ENCODE measurements around the gene MAGOH. TPM values are rescaled to one million over a fixed set of nuclear protein-coding genes. Genes with fewer than 3 reads are reported as not detected.

The MAGOH gene
- total RNA-seq, 1 experiment from 2014 or later, result 77.0 TPM

GRCh38 chr1:53250325-53250724 lies 12.0 kb upstream of the MAGOH start:
- no TSS peak for BruUV-seq (replicated peaks)
- H3K4me3 ChIP-seq (ENCODE audit: low read depth, low read length), result no peak overlapping the region
- H3K9me3 ChIP-seq, result no peaks in the 10 kb centered on the region
- H3K9me3 Mint-ChIP-seq (ENCODE audit: unreplicated experiment), result no peaks in the 10 kb centered on the region
- H3K27me3 Mint-ChIP-seq (ENCODE audit: insufficient read depth, unreplicated experiment), result no peaks in the 10 kb centered on the region
- intact Hi-C loops (cut with micrococcal nuclease; ENCODE audit: unreplicated experiment), result no loop called here
- DNase-seq, result no peak
- H3K27me3 ChIP-seq (replicated peaks; ENCODE audit: control insufficient read depth, insufficient read depth, low read length), result no peaks in the 10 kb centered on the region
- ChIA-PET CTCF (no interaction called here), POLR2A (no interaction called here)
- no peaks in the 10 kb centered on the region for H3K36me3 ChIP-seq (ENCODE audit: control insufficient read depth, insufficient read depth, low read length)
- H3K4me1 Mint-ChIP-seq (ENCODE audit: low read depth, unreplicated experiment), result peaks cover 10% of the 10 kb centered on the region
- H3K4me3 Mint-ChIP-seq (ENCODE audit: unreplicated experiment), result no peak overlapping the region
- H3K4me1 ChIP-seq, result 0 out of 2 replicates have a peak, but pooled peaks cover 3% of the 10 kb centered on the region
- H3K27ac Mint-ChIP-seq (ENCODE audit: unreplicated experiment), result no peak overlapping the region
- TF ChIP-seq, protein P1, sequence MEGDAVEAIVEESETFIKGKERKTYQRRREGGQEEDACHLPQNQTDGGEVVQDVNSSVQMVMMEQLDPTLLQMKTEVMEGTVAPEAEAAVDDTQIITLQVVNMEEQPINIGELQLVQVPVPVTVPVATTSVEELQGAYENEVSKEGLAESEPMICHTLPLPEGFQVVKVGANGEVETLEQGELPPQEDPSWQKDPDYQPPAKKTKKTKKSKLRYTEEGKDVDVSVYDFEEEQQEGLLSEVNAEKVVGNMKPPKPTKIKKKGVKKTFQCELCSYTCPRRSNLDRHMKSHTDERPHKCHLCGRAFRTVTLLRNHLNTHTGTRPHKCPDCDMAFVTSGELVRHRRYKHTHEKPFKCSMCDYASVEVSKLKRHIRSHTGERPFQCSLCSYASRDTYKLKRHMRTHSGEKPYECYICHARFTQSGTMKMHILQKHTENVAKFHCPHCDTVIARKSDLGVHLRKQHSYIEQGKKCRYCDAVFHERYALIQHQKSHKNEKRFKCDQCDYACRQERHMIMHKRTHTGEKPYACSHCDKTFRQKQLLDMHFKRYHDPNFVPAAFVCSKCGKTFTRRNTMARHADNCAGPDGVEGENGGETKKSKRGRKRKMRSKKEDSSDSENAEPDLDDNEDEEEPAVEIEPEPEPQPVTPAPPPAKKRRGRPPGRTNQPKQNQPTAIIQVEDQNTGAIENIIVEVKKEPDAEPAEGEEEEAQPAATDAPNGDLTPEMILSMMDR (IDR thresholded peaks at IDR 0.05; ENCODE audit: insufficient read depth in 1 of 2, low read depth in 1 of 2, low read length in 1 of 2, severe bottlenecking in 1 of 2, unreplicated experiment in 1 of 2), result no peak
- H3K36me3 Mint-ChIP-seq (ENCODE audit: insufficient read depth, unreplicated experiment), result peaks cover 12% of the 10 kb centered on the region

DNA sequence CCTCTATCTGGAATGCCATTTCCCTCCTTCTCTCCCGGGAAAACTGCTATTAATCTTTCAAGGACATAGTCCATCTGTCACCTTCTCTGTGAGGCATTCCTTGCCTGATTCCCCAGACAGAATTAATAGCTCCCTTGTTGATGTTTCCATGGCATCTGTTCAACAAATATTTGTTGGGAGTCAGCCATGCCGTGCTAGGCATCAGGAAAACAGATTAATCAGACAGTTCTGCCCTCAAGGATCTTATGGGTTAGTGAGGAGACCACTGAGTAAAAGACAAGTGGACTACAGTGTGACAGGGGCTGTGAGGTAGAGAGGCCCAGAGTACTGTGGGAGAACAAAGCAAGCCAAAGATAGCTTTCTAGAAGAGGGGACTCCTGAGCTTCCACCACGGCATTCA lies 11.4 kb upstream of the MAGOH start:
- BruUV-seq (replicated peaks), result no TSS peak
- ChIA-PET POLR2A (no interaction called here), CTCF (no interaction called here)
- H3K9me3 ChIP-seq, result no peaks in the 10 kb centered on the region
- 0 out of 2 replicates have a peak, but pooled peaks cover 3% of the 10 kb centered on the region for H3K4me1 ChIP-seq
- H3K9me3 Mint-ChIP-seq (ENCODE audit: unreplicated experiment), result no peaks in the 10 kb centered on the region
- no peaks in the 10 kb centered on the region for H3K27me3 ChIP-seq (replicated peaks; ENCODE audit: control insufficient read depth, insufficient read depth, low read length)
- H3K36me3 Mint-ChIP-seq (ENCODE audit: insufficient read depth, unreplicated experiment), result peaks cover 6% of the 10 kb centered on the region
- TF ChIP-seq, protein P1 (IDR thresholded peaks at IDR 0.05; ENCODE audit: insufficient read depth in 1 of 2, low read depth in 1 of 2, low read length in 1 of 2, severe bottlenecking in 1 of 2, unreplicated experiment in 1 of 2), result no peak
- no peaks in the 10 kb centered on the region for H3K27me3 Mint-ChIP-seq (ENCODE audit: insufficient read depth, unreplicated experiment)
- no peak overlapping the region for H3K4me3 Mint-ChIP-seq (ENCODE audit: unreplicated experiment)
- peaks cover 10% of the 10 kb centered on the region for H3K4me1 Mint-ChIP-seq (ENCODE audit: low read depth, unreplicated experiment)
- no peak for DNase-seq
- intact Hi-C loops (cut with micrococcal nuclease; ENCODE audit: unreplicated experiment), result no loop called here
- no peak overlapping the region for H3K27ac Mint-ChIP-seq (ENCODE audit: unreplicated experiment)
- H3K36me3 ChIP-seq (ENCODE audit: control insufficient read depth, insufficient read depth, low read length), result no peaks in the 10 kb centered on the region
- H3K4me3 ChIP-seq (ENCODE audit: low read depth, low read length), result no peak overlapping the region

DNA sequence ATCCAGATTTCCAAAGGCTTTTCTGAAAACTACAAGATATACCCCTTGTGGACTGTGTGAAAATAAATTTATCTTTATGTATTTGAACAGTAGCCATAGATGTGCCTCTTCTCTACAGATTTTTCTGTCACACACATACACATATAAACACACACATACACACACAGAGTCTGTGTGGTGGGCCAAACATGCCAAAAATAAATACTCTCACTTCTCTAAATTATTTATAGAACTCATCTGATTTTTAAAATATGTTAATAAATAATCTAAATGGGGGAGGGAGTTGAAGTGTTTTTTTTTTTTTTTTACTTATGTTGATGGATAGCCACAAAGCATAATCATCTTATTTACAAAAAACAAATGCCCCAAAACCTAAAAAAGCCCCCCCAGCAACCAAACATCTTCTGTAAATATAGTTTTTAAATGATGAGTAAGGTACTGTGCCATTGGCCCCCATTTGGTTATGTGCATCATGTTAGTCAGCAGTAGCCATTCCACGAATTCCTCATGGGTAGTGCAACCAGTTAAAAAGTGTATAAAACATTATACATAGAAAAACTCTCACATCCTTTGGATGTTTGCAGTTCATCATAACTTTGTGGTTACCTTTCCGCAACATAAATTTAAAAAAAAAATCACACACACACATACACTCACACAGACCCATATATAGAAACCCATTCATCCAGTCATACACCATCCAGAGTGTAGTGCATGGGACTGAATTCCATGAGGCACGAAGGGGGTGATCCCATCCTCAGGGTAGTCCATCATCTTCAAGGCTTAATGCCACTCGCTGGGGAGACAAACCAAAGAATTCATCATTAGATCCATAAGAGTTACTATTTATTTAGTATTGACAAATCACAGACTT lies 8.2 kb upstream of the MAGOH start:
- Mint-ChIP-seq H3K27ac (ENCODE audit: unreplicated experiment) (no peak overlapping the region), H3K36me3 (ENCODE audit: insufficient read depth, unreplicated experiment) (peaks cover 6% of the 10 kb centered on the region), H3K9me3 (ENCODE audit: unreplicated experiment) (no peaks in the 10 kb centered on the region), H3K27me3 (ENCODE audit: insufficient read depth, unreplicated experiment) (peaks cover 7% of the 10 kb centered on the region), H3K4me3 (ENCODE audit: unreplicated experiment) (no peak overlapping the region), H3K4me1 (ENCODE audit: low read depth, unreplicated experiment) (no peaks in the 10 kb centered on the region)
- no TSS peak for BruUV-seq (replicated peaks)
- Histone ChIP-seq H3K27me3 (replicated peaks; ENCODE audit: control insufficient read depth, insufficient read depth, low read length) (no peaks in the 10 kb centered on the region), H3K36me3 (ENCODE audit: control insufficient read depth, insufficient read depth, low read length) (no peaks in the 10 kb centered on the region), H3K9me3 (no peaks in the 10 kb centered on the region), H3K4me1 (no peaks in the 10 kb centered on the region), H3K4me3 (ENCODE audit: low read depth, low read length) (no peak overlapping the region)
- intact Hi-C loops (cut with micrococcal nuclease; ENCODE audit: unreplicated experiment), result no loop called here
- ChIA-PET POLR2A (no interaction called here), CTCF (no interaction called here)
- no peak for DNase-seq
- TF ChIP-seq, protein P1 (IDR thresholded peaks at IDR 0.05; ENCODE audit: insufficient read depth in 1 of 2, low read depth in 1 of 2, low read length in 1 of 2, severe bottlenecking in 1 of 2, unreplicated experiment in 1 of 2), result no peak
